Measurements from ENCODE around the gene LY6G5B. TPM values are rescaled to one million over a fixed set of nuclear protein-coding genes. Genes with fewer than 3 reads are reported as not detected.

Gene LY6G5B
- total RNA-seq, 1 donor from 2014 or later = 22.0 TPM

DNA sequence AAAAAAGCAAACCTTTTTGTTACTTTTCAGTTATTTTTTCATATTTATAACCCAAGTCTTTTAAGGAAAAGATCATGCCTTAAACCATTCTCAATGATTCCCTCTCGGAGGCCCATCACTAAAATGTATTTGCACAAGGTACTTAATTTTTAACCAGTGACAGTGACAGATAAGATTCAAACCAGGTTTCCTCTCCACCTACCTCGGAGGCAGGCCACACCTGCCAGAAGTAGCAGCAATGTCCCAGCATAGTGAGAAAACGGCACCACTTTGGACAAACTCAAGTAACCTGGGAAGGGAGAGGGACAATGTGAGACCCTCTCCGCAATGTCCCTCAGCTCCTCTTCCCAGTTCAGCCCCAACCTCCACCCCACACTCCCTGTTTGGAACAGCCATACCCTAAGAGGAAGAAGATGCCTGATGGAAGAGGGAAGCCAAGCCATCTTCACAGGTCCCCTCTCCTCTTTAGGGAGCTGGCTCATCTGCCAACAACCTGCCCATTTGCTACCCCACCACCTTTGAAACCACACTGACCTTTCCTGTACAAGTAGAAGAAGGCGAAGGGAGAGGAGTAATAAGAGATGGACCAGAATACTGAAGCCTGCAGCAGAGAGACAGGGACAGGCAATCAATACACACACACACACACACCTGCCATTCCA is 31.1 kb downstream of the LY6G5B start:
- TF ChIP-seq, protein P1, sequence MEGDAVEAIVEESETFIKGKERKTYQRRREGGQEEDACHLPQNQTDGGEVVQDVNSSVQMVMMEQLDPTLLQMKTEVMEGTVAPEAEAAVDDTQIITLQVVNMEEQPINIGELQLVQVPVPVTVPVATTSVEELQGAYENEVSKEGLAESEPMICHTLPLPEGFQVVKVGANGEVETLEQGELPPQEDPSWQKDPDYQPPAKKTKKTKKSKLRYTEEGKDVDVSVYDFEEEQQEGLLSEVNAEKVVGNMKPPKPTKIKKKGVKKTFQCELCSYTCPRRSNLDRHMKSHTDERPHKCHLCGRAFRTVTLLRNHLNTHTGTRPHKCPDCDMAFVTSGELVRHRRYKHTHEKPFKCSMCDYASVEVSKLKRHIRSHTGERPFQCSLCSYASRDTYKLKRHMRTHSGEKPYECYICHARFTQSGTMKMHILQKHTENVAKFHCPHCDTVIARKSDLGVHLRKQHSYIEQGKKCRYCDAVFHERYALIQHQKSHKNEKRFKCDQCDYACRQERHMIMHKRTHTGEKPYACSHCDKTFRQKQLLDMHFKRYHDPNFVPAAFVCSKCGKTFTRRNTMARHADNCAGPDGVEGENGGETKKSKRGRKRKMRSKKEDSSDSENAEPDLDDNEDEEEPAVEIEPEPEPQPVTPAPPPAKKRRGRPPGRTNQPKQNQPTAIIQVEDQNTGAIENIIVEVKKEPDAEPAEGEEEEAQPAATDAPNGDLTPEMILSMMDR (conservative IDR thresholded peaks at IDR 0.05) = no peak
- Mint-ChIP-seq H3K36me3 (peaks cover 18% of the 10 kb centered on the region), H3K9me3 (no peaks in the 10 kb centered on the region), H3K27ac (peak overlapping the region; percentile 97), H3K4me3 (peak overlapping the region; percentile 91), H3K4me1 (ENCODE audit: unreplicated experiment) (peaks cover 14% of the 10 kb centered on the region), H3K27me3 (no peaks in the 10 kb centered on the region)
- no peak for DNase-seq (ENCODE audit: extremely low spot score, unreplicated experiment)

DNA sequence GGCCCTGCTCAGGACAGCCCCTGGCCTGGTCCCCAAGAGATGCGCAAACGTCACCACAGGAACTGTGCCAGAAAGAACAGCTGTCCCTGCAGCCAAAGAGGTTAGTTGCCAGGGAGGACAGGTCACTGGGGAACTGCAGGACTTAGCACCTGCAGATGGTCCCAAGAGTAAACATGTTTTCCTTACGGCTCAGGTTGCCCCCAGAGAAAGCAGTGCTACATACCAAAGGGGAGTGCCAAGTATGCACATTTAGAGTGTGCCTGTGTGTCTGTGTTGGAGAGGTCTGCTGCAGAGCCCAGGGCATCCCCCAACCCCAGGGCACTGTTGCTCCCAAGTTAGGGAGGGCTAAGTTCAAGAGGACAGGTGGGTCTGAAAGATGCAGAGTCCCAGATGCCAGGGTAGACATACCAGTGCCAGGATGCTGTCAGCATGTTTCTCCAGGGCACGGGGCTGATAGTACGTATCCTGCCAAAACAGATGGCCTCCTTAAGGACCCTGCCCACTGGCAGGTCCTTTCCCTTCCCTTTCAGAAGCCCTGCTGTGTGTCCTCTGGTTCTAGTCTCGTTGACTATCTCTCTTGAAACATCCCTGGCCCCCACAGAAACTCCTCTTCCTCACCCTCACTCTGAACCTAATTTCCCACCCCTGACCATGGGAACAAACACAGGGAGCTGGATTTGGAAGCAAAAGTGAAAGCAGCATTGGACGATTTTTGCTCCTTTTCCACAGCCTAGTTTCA is 32.1 kb downstream of the LY6G5B start:
- no peak for DNase-seq (ENCODE audit: extremely low spot score, unreplicated experiment)
- H3K4me1 Mint-ChIP-seq (ENCODE audit: unreplicated experiment) = peaks cover 14% of the 10 kb centered on the region
- peak overlapping the region; percentile 97 for H3K27ac Mint-ChIP-seq
- peaks cover 17% of the 10 kb centered on the region for H3K36me3 Mint-ChIP-seq
- H3K4me3 Mint-ChIP-seq = peak overlapping the region; percentile 91
- H3K9me3 Mint-ChIP-seq = no peaks in the 10 kb centered on the region
- H3K27me3 Mint-ChIP-seq = no peaks in the 10 kb centered on the region
- TF ChIP-seq, protein P1 (conservative IDR thresholded peaks at IDR 0.05) = no peak

DNA sequence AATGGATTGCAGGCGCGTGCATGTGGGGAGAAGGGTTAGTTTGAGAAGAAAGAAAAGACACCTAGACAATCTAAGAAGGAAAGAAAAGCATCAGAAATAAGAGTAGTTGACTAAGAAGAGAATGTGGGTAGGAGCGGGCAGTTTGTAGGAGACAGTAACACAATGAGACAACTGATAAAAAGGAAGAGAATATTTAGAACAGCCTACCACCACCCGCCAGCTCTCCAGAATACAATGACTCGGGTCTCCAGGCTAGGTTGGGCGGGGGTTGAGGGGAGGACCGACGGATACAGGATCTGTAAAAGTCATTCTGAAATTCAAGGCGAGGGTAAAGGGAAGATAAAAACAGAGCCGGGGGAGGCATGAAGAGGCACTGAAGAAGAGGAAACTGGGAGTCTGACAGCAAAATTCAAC is 32.6 kb downstream of the LY6G5B start:
- TF ChIP-seq, protein P1 (conservative IDR thresholded peaks at IDR 0.05) = no peak
- Mint-ChIP-seq H3K9me3 (no peaks in the 10 kb centered on the region), H3K4me1 (ENCODE audit: unreplicated experiment) (peaks cover 14% of the 10 kb centered on the region), H3K27me3 (no peaks in the 10 kb centered on the region), H3K4me3 (peak overlapping the region; percentile 91), H3K27ac (peak overlapping the region; percentile 97), H3K36me3 (peaks cover 11% of the 10 kb centered on the region)
- DNase-seq (ENCODE audit: extremely low spot score, unreplicated experiment) = no peak

DNA sequence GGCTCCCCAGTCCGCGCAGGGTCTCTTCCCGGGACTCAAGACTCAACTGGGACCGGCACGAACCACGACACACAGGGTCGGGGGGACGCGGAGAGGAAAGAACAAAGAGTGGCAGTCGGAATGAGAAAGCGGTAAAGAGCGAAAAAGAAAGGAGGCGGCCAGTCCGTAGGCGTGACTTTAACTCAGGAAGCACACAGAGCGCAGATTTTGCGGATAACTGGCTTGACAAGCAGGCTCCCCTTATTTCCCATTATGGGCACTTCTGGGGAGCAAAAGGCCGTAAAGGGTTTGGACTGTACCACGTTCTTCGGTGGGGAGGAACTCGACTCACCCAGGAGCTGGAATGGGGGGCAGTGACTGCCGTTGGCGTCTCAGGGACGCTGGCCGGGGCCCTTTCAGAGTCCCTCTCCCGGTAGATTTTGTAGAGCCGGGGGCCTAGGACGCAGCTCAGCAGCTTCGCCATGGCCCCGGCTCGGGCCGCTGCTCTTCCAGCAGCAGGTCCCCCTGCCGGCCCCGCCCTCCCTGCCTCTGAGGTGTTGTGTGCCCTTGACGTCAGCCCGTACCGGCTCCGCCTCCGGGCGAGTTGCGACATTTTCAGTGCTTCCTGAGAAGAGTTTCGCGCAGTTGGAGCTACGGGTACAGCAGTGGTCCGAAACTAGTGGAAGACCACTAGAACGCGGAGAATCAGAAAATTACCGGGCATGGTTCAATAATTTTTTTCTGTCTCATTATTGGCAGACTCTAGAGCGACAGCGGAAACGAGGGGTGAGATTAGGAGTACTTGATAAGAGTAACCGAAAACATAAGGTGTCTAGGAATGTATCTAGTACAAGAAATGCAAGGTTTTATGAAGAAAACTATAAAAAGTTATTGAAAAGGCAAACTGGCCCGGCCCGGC is 33.3 kb downstream of the LY6G5B start, which contains the start of gene ABHD16A:
Gene ABHD16A (minus strand): TSS at position 506 of the 898 bp plus-strand sequence. CDS start 43 bp downstream, at position 463.
- Mint-ChIP-seq H3K27me3 (no peaks in the 10 kb centered on the region), H3K27ac (peak within 1 kb of the TSS; percentile 97), H3K36me3 (peaks cover 4% of the 10 kb centered on the region), H3K9me3 (no peaks in the 10 kb centered on the region), H3K4me3 (peak within 1 kb of the TSS; percentile 91), H3K4me1 (ENCODE audit: unreplicated experiment) (peaks cover 14% of the 10 kb centered on the region)
- TF ChIP-seq, protein P1 (conservative IDR thresholded peaks at IDR 0.05) = peak; percentile 32
- DNase-seq (ENCODE audit: extremely low spot score, unreplicated experiment) = peak; percentile 98

DNA sequence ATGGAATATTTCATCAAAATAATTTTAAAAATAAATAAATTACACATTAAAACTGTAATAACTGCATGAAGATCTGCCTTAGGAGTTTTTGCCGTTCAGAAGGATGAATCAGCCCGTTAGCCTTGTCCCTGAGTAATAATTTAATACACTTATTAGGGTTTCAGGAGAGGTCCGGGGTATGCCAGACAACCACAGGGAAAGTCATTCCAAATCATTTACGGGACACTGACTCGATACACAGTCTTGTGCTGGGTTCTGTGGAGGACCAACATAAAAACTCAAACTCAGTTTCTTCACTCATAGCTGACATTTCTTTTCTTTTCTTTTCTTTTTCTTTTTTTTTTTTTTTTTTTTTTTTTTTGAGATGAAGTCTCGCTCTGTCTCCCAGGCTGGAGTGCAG is 36.2 kb downstream of the LY6G5B start:
- Mint-ChIP-seq H3K4me3 (no peak overlapping the region), H3K36me3 (peaks cover 3% of the 10 kb centered on the region), H3K4me1 (ENCODE audit: unreplicated experiment) (peaks cover 18% of the 10 kb centered on the region), H3K27ac (no peak overlapping the region), H3K9me3 (no peaks in the 10 kb centered on the region), H3K27me3 (no peaks in the 10 kb centered on the region)
- no peak for DNase-seq (ENCODE audit: extremely low spot score, unreplicated experiment)
- TF ChIP-seq, protein P1 (conservative IDR thresholded peaks at IDR 0.05) = no peak

All from type B pancreatic cell (in vitro differentiated cells).